ENCODE results near the gene ADAMTS9.

The ADAMTS9 gene

DNA sequence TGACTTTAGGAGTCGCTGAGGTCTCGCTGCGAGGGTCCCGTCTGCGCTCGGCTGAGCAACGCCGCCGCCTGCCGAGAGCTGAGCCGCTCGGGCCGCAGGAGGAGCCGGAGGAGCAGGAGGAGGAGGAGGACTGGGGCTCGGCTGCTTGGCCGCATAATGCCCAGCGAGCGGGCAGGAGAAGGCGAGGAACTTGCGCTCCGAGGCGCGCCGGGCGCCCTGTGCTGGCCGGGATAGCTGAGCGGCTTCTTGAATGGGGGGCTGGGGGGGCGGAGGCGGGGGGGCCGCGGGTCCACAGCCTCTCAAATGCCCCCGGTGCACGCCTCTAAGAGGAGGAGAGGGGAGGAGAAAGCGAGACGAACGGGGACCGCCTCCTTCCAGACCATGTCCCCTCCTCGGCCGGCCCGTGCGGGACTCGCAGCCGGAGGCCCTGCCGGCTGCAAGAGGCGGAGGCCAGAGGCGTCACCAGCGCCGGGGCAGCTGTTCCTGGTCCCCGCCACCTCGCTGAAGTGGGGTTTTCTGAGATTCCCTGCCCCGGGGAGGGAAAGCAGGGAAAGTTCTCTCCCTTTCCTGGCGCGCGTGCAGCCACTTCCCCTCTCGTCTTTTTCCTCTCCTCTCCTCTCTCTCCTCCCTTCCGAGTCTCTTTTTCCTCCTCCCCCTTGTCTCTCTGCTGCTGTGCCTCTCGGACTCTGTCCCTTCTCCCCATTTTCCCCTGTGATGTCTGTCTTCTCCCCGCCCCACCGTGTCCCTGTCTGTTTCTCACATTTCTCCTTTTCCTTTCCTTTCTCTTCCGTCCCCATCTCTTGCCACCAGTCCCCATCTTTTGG, at the start of gene ADAMTS9:
Gene ADAMTS9, minus strand, starts transcription at position 220 of the 824 bp plus-strand sequence. CDS start 343 bp downstream, outside the sequence.
- DNase-seq (ENCODE audit: low read depth in 2 of 2, low spot score in 1 of 2) = no peak

DNA sequence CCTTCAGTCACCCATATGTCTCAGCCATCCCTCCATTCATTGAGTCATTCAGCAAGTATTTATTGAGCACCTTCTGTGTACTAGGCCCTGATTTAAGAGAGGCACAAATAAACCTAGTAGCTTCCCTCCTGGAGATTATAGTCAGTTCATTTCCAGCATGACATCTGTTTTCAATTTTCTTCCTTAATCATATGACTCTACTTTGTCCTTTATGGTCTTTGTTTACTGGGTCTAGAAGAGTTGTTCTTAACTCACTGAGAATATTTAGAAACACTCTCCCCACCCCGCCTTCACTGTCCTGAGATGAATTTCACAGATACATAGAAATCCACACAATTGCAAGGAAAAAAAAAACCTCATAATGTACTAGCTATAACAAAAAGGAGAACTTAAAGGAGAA, 44.8 kb upstream of the ADAMTS9 start:
- no peak for DNase-seq (ENCODE audit: low read depth in 2 of 2, low spot score in 1 of 2)

DNA sequence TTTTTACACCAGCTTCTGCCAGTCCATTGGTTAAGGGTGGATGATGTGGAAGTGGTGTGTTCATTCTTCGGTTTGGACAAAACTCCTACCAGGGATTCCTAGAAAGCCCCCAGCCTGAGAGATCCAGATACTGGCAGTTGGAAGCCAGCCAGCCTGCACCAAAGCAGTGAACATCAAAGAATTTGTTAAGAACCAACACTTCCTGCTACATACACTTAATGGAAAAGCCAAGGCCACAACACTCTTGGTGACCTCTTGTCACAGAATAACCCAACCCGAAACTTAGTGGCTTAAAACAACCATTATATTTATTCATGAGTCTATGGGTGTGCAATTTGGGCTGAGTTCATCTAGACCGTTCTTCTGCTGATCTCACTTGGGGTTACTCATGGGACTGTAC, 42.9 kb upstream of the ADAMTS9 start:
- DNase-seq (ENCODE audit: low read depth in 2 of 2, low spot score in 1 of 2) = no peak

GRCh38 chr3:64728994-64729393, 41.2 kb upstream of the ADAMTS9 start:
- DNase-seq (ENCODE audit: low read depth in 2 of 2, low spot score in 1 of 2) = no peak

- DNase-seq (ENCODE audit: low read depth in 2 of 2, low spot score in 1 of 2) = no peak
Observed at GRCh38 chr3:64728428-64728827, 40.6 kb upstream of the ADAMTS9 start.

DNA sequence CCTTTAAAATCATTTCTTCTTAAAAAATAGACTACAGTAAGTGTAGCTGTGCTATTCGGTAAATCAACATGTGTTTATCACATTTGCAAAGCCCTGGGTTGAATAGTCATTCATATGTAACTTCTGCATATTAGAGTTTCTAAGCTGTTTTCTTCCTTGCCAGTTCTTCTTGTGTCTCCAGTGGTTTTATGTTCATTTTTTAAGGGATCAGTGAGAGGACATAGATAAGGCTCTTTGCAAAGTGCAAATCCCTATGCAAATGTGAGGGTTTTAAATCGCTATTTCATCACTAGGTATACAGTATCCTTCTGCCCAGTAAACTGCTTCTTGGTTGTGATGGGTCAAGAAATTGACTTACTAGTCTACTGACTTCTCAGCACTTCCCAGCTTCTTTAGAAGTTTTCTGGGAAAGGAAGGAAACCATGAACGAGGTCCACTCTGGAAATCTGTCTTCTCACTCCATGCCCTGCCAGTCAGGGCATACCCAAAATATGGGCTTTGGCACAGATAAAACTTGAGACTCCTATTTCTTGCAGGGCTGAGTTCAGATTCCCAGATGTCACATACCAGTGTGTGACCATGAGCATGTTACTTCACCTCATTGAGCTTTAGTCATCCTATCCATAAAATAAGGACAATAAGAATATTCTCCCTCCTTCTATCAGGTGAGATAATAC, 38.8 kb upstream of the ADAMTS9 start:
- no peak for DNase-seq (ENCODE audit: low read depth in 2 of 2, low spot score in 1 of 2)

GRCh38 chr3:64718976-64719375, 31.2 kb upstream of the ADAMTS9 start:
- DNase-seq (ENCODE audit: low read depth in 2 of 2, low spot score in 1 of 2) = no peak

DNA sequence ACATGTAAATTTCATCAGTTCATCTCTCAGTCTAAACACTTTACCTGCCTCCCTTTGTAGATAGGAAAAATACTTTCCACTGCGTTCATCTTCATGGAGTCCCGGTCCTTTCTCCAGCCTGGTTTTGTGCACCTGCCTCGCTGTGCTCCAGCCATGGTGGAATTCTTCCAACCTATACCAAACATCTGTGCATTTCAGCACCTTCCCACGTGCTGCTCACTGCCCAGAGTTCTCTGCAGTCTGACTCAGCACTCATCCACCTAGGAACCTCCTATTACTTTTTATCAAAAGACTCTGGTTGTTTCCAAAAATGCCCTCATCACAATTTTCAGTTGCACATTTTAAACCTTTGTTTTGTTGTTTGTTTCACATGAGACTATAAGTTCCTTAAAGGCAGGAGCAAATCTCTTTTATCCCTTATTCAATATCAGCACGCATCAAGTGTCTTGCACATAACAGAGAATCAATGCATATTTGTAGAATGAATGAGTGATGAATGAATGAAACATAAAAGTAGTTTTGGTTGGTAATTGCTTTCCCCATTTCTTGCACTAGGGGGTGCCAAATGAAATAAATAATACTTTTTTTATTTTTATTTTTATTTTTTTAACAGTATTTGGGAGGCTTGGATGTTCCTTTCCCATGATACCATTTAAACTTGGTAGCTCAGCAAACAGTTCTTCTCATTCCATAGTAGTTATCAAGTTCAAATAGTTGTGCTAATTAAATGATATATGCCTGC, 30.2 kb upstream of the ADAMTS9 start:
- no peak for DNase-seq (ENCODE audit: low read depth in 2 of 2, low spot score in 1 of 2)

DNA sequence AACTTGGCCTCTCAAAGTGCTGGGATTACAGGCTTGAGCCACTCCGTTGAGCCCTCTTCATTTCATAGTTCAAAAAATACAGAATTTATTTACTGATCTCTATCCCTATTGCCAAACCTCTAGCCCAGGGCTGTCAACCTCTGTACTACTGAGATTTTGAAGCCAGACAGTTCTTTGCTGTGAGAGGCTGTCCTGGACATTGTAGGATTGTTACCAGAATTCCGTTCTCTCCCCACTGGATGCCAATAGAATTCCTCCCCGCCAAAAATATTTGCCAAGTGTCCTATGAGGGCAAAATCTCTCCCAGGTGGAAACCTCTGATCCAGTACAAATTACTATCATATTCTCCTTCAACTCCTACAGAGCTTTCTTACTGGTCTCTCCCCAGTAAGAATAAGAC, 29.6 kb upstream of the ADAMTS9 start:
- no peak for DNase-seq (ENCODE audit: low read depth in 2 of 2, low spot score in 1 of 2)

- DNase-seq (ENCODE audit: low read depth in 2 of 2, low spot score in 1 of 2) = no peak
Observed at GRCh38 chr3:64716110-64716710, 28.4 kb upstream of the ADAMTS9 start.

- DNase-seq (ENCODE audit: low read depth in 2 of 2, low spot score in 1 of 2) = no peak
Observed at GRCh38 chr3:64715211-64715982, 27.6 kb upstream of the ADAMTS9 start.

DNA sequence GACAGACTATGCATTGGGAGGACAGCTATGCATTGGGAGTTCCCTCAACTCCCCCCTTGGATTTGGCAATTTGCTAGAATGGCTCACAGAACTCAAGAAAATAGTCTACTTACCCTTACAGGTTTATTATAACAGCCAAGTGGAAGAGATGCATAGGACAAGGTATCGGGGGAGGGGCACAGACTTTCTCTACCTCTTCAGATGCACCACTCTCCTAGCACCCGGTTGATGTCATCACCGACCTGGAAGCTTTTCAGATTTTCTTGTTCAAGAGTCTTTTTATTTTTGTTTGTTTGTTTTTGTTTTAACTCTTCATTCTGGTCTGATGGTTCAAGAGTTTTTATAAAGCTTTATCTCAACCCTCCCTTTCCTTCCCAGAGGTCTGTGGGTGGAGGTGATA, 20.7 kb upstream of the ADAMTS9 start:
- DNase-seq (ENCODE audit: low read depth in 2 of 2, low spot score in 1 of 2) = no peak

DNA sequence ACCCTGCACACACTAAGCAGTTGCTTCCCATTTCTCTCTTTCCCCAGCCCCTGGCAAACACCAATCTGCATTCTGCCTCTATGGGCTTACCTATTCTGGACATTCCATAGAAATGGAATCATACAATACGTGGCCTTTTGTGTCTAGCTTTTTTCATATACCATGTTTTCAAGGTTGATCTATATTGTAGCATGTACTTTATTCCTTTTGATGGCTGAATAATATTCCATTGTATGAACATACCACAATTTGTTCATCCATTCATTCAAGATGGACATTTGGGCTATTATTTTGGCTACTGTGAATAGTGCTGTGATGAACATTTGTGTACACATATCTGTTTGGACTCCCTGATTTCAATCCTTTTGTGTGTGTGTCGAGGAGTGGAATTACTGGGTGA, 18.1 kb upstream of the ADAMTS9 start:
- DNase-seq (ENCODE audit: low read depth in 2 of 2, low spot score in 1 of 2) = no peak

GRCh38 chr3:64696896-64697295, 9.1 kb upstream of the ADAMTS9 start:
- no peak for DNase-seq (ENCODE audit: low read depth in 2 of 2, low spot score in 1 of 2)

DNA sequence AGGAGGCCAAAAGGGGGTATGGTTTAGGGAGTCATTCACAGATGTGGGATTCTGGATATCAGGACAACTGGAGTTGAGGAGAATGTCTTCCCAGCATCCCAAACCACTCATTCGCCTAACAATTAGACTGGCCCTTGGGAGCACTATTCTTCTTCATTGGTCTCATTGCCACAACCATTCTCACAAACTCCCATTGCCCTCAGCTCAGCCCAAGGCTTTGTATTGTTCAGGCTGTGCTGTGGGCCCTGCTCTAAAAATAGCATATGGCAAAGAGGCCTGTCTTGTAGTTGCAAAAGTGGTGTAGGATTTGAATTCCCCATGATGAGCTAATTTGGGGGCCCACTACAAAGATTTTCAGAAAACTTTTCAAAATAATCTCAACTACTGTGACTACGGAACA, 6.3 kb upstream of the ADAMTS9 start:
- DNase-seq (ENCODE audit: low read depth in 2 of 2, low spot score in 1 of 2) = no peak

- DNase-seq (ENCODE audit: low read depth in 2 of 2, low spot score in 1 of 2) = no peak
Observed at GRCh38 chr3:64693031-64693430, 5.2 kb upstream of the ADAMTS9 start.

DNA sequence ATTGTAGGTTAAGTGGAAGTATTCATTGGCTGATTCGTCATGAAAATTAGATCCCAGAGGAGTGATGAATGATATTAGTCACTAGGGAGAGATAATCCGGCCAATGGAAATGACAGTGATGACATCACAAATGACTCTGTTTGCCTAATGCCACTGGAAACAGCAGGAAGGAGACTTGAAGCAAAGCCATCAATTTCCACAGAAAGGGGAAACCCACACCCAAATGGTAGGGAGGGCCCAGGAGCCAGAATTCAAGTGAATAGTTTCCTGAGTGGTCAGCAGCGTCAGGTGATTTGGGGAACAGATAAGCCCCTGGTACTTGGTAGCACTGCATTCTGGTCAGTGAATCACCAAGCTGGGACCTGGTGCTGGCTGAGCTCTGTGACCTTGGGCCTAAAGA, 3.3 kb upstream of the ADAMTS9 start:
- no peak for DNase-seq (ENCODE audit: low read depth in 2 of 2, low spot score in 1 of 2)

GRCh38 chr3:64687086-64687780, 567 bp downstream of the ADAMTS9 start:
- no peak for DNase-seq (ENCODE audit: low read depth in 2 of 2, low spot score in 1 of 2)

GRCh38 chr3:64686446-64686908, 1.3 kb downstream of the ADAMTS9 start:
- DNase-seq (ENCODE audit: low read depth in 2 of 2, low spot score in 1 of 2) = no peak

GRCh38 chr3:64685800-64686445, 1.9 kb downstream of the ADAMTS9 start:
- no peak for DNase-seq (ENCODE audit: low read depth in 2 of 2, low spot score in 1 of 2)
